Neuronal stem cell (in vitro differentiated cells): ENCODE data around the gene LCK.

Experiments used
- DNase-seq: peaks from one replicate; pipeline ENCODE4 v3.0.0-alpha.2; 2013; ENCODE audit warnings: low spot score
- H2AFZ ChIP-seq: one replicate; pipeline ENCODE4 v1.6.1; 2013; ENCODE audit warnings: mild to moderate bottlenecking, low read length, inconsistent platforms
- H2AK5ac ChIP-seq: 2 replicates; pipeline ENCODE4 v1.6.1; 2013; ENCODE audit warnings: low read depth, mild to moderate bottlenecking, inconsistent platforms, low read length, moderate library complexity, mixed read lengths
- H2BK120ac ChIP-seq: 2 replicates; pipeline ENCODE4 v1.6.1; 2013; ENCODE audit warnings: low read depth, mild to moderate bottlenecking, inconsistent platforms, low read length, moderate library complexity, mixed read lengths
- H2BK12ac ChIP-seq: one replicate; pipeline ENCODE4 v1.6.1; 2013; ENCODE audit warnings: low read length, inconsistent platforms
- H2BK15ac ChIP-seq: 2 replicates; pipeline ENCODE4 v1.6.1; 2013; ENCODE audit warnings: mild to moderate bottlenecking, low read length, inconsistent platforms, mixed read lengths
- H2BK5ac ChIP-seq: one replicate; pipeline ENCODE4 v1.6.1; 2013; ENCODE audit warnings: inconsistent platforms, mild to moderate bottlenecking, low read length, moderate library complexity
- H3K14ac ChIP-seq: one replicate; pipeline ENCODE4 v1.6.1; 2013; ENCODE audit warnings: low read length, inconsistent platforms
- H3K18ac ChIP-seq: 2 replicates; pipeline ENCODE4 v1.6.1; 2013; ENCODE audit warnings: low read length, inconsistent platforms
- H3K23ac ChIP-seq: 2 replicates; pipeline ENCODE4 v1.6.1; 2013; ENCODE audit warnings: low read depth, mild to moderate bottlenecking, mixed read lengths, low read length, inconsistent platforms; ENCODE audit not compliant: poor library complexity
- H3K27ac ChIP-seq: replicated peaks from 3 replicates; pipeline ENCODE4 v1.5.1; 2013; ENCODE audit warnings: low read length, inconsistent platforms
- H3K27me3 ChIP-seq, 3 experiments: 2 replicates each; pipeline ENCODE4 v1.6.1; 2013; ENCODE audit warnings: low read length in 3 of 3, mild to moderate bottlenecking in 2 of 3, inconsistent platforms in 1 of 3, low read depth in 1 of 3, mixed read lengths in 1 of 3, moderate library complexity in 1 of 3; ENCODE audit not compliant: control insufficient read depth in 3 of 3, insufficient read depth in 3 of 3
- H3K36me3 ChIP-seq, 2 donors: replicated peaks in 1 of 2; 2 replicates each; pipeline ENCODE4 v1.6.1; 2013; ENCODE audit warnings: low read length in 2 of 2; ENCODE audit not compliant: control insufficient read depth in 2 of 2, insufficient read depth in 2 of 2
- H3K4ac ChIP-seq: 2 replicates; pipeline ENCODE4 v1.6.1; 2013; ENCODE audit warnings: inconsistent platforms, mild to moderate bottlenecking, low read length, moderate library complexity
- H3K4me1 ChIP-seq, 2 donors: 1 replicate in 1 of 2; 2 replicates in 1 of 2; pipeline ENCODE4 v1.6.1; 2013; ENCODE audit warnings: low read length in 2 of 2, low read depth in 1 of 2; ENCODE audit not compliant: control insufficient read depth in 2 of 2, insufficient read depth in 1 of 2
- H3K4me2 ChIP-seq: one replicate; pipeline ENCODE4 v1.6.1; 2013; ENCODE audit warnings: mild to moderate bottlenecking, low read length, inconsistent platforms; ENCODE audit not compliant: insufficient read depth, poor library complexity, severe bottlenecking
- H3K4me3 ChIP-seq, 2 donors: 2 replicates each; pipeline ENCODE4 v1.5.1; 2013; ENCODE audit warnings: low read length in 2 of 2, mild to moderate bottlenecking in 2 of 2, inconsistent platforms in 1 of 2, moderate library complexity in 1 of 2
- H3K79me1 ChIP-seq: one replicate; pipeline ENCODE4 v1.6.1; 2013; ENCODE audit warnings: low read depth, mild to moderate bottlenecking, inconsistent platforms, low read length, moderate library complexity
- H3K9ac ChIP-seq: one replicate; pipeline ENCODE4 v1.6.1; 2013; ENCODE audit warnings: mild to moderate bottlenecking, low read depth, low read length, inconsistent platforms; ENCODE audit not compliant: poor library complexity
- H3K9me3 ChIP-seq, 2 donors: replicated peaks in 1 of 2; 2 replicates each; pipeline versions ENCODE3 to v1.6.1; 2013; ENCODE audit warnings: low read length in 2 of 2, mild to moderate bottlenecking in 2 of 2, inconsistent platforms in 1 of 2, low read depth in 1 of 2, mixed read lengths in 1 of 2, moderate library complexity in 1 of 2; ENCODE audit not compliant: control insufficient read depth in 2 of 2, insufficient read depth in 1 of 2
- H4K8ac ChIP-seq: one replicate; pipeline ENCODE4 v1.6.1; 2013; ENCODE audit warnings: low read depth, mild to moderate bottlenecking, inconsistent platforms, low read length, moderate library complexity
- H4K91ac ChIP-seq: one replicate; pipeline ENCODE4 v1.6.1; 2013; ENCODE audit warnings: low read length, low read depth, mild to moderate bottlenecking, inconsistent platforms; ENCODE audit not compliant: poor library complexity
- WGBS, 2 donors: extraction: QIAGEN DNeasy Blood & Tissue Kit; methylation state at CpG; one replicate each; pipeline ENCODE4 v1.1.7; 2013; ENCODE audit warnings: missing lambda C conversion rate in 2 of 2, mixed read lengths in 1 of 2; ENCODE audit not compliant: insufficient read length in 2 of 2, insufficient replicate concordance in 1 of 2; ENCODE audit errors: extremely low coverage in 2 of 2; 5-methylcytosine and 5-hydroxymethylcytosine counted together

The LCK gene

GRCh38 chr1:32263744-32264143 lies 12.7 kb downstream of the LCK start:
- Histone ChIP-seq H3K9ac (no peak overlapping the region), H3K9me3 (peaks cover 0 to 1% of the 10 kb centered on the region in 2 donors), H2BK12ac (no peak overlapping the region), H3K14ac (no peak overlapping the region), H3K27me3 (no peaks in the 10 kb centered on the region), H3K4me1 (no peaks in the 10 kb centered on the region), H2AK5ac (no peak overlapping the region), H3K18ac (no peak overlapping the region), H3K23ac (no peak overlapping the region), H4K91ac (no peak overlapping the region), H3K4ac (no peak overlapping the region), H3K4me2 (no peak overlapping the region), H4K8ac (no peak overlapping the region), H2BK15ac (no peak overlapping the region), H2BK5ac (no peak overlapping the region), H2AFZ (no peak overlapping the region), H3K27ac (no peak overlapping the region), H3K79me1 (no peaks in the 10 kb centered on the region), H3K4me3 (no peak overlapping the region), H2BK120ac (no peak overlapping the region), H3K36me3 (no peaks in the 10 kb centered on the region)
- WGBS, 2 donors = no CpG with 5 or more reads among the region's 4 CpGs
- DNase-seq = no peak

- no peak overlapping the region for H2AFZ ChIP-seq
- H3K4me2 ChIP-seq = no peak overlapping the region
- no peak overlapping the region for H3K4ac ChIP-seq
- no CpG with 5 or more reads among the region's 9 CpGs for WGBS, 2 donors
- no peak overlapping the region for H3K27ac ChIP-seq
- H3K9ac ChIP-seq = no peak overlapping the region
- H2BK5ac ChIP-seq = no peak overlapping the region
- no peak overlapping the region for H3K4me3 ChIP-seq
- no peak overlapping the region for H3K23ac ChIP-seq
- no peak overlapping the region for H4K8ac ChIP-seq
- H3K27me3 ChIP-seq = no peaks in the 10 kb centered on the region
- H3K14ac ChIP-seq = no peak overlapping the region
- H2AK5ac ChIP-seq = no peak overlapping the region
- H3K9me3 ChIP-seq = peaks cover 0 to 1% of the 10 kb centered on the region in 2 donors
- H2BK15ac ChIP-seq = no peak overlapping the region
- no peaks in the 10 kb centered on the region for H3K79me1 ChIP-seq
- H3K36me3 ChIP-seq = no peaks in the 10 kb centered on the region
- no peak overlapping the region for H2BK120ac ChIP-seq
- no peak overlapping the region for H3K18ac ChIP-seq
- H4K91ac ChIP-seq = no peak overlapping the region
- H2BK12ac ChIP-seq = no peak overlapping the region
- H3K4me1 ChIP-seq = no peaks in the 10 kb centered on the region
- no peak for DNase-seq
These were observed 14.8 kb downstream of the LCK start for GRCh38 chr1:32265846-32266245.

- H4K8ac ChIP-seq = no peak overlapping the region
- H3K4ac ChIP-seq = no peak overlapping the region
- no peak overlapping the region for H3K14ac ChIP-seq
- H3K36me3 ChIP-seq = no peaks in the 10 kb centered on the region
- no peak overlapping the region for H2AK5ac ChIP-seq
- H2BK12ac ChIP-seq = no peak overlapping the region
- no peak overlapping the region for H3K4me3 ChIP-seq
- H4K91ac ChIP-seq = no peak overlapping the region
- H3K4me1 ChIP-seq = no peaks in the 10 kb centered on the region
- H3K27me3 ChIP-seq = no peaks in the 10 kb centered on the region
- no peak overlapping the region for H2AFZ ChIP-seq
- no peak overlapping the region for H3K27ac ChIP-seq
- no peak overlapping the region for H3K4me2 ChIP-seq
- H2BK15ac ChIP-seq = no peak overlapping the region
- no peak overlapping the region for H3K18ac ChIP-seq
- no peak overlapping the region for H3K23ac ChIP-seq
- H3K79me1 ChIP-seq = no peaks in the 10 kb centered on the region
- H2BK5ac ChIP-seq = no peak overlapping the region
- WGBS, 2 donors = no CpG with 5 or more reads among the region's 7 CpGs
- H3K9me3 ChIP-seq = peaks cover 0 to 1% of the 10 kb centered on the region in 2 donors
- no peak overlapping the region for H2BK120ac ChIP-seq
- H3K9ac ChIP-seq = no peak overlapping the region
- no peak for DNase-seq
These were observed 16.0 kb downstream of the LCK start for GRCh38 chr1:32266921-32267591.

- no peak for DNase-seq
- Histone ChIP-seq H3K23ac (no peak overlapping the region), H2AFZ (no peak overlapping the region), H3K27me3 (peaks cover 0 to 12% (median 5%) of the 10 kb centered on the region in 3 experiments), H3K36me3 (no peaks in the 10 kb centered on the region), H2BK12ac (no peak overlapping the region), H2BK5ac (no peak overlapping the region), H3K4ac (no peak overlapping the region), H3K9me3 (peaks cover 0 to 1% of the 10 kb centered on the region in 2 donors), H4K8ac (no peak overlapping the region), H3K18ac (no peak overlapping the region), H3K9ac (no peak overlapping the region), H3K4me2 (no peak overlapping the region), H2AK5ac (no peak overlapping the region), H3K4me1 (peaks cover 0 to 1% of the 10 kb centered on the region in 2 donors), H3K14ac (no peak overlapping the region), H3K27ac (no peak overlapping the region), H2BK15ac (no peak overlapping the region), H2BK120ac (no peak overlapping the region), H3K4me3 (no peak overlapping the region), H4K91ac (no peak overlapping the region), H3K79me1 (no peaks in the 10 kb centered on the region)
These were observed 18.7 kb downstream of the LCK start for GRCh38 chr1:32269744-32270143.
